ENCODE results near the gene PRKG2. TPM values are rescaled to one million over a fixed set of nuclear protein-coding genes. Genes with fewer than 3 reads are reported as not detected.

Gene PRKG2
- total RNA-seq, 4 donors from 2014 or later = 13.2 to 49.5 (median 34.1) TPM

DNA sequence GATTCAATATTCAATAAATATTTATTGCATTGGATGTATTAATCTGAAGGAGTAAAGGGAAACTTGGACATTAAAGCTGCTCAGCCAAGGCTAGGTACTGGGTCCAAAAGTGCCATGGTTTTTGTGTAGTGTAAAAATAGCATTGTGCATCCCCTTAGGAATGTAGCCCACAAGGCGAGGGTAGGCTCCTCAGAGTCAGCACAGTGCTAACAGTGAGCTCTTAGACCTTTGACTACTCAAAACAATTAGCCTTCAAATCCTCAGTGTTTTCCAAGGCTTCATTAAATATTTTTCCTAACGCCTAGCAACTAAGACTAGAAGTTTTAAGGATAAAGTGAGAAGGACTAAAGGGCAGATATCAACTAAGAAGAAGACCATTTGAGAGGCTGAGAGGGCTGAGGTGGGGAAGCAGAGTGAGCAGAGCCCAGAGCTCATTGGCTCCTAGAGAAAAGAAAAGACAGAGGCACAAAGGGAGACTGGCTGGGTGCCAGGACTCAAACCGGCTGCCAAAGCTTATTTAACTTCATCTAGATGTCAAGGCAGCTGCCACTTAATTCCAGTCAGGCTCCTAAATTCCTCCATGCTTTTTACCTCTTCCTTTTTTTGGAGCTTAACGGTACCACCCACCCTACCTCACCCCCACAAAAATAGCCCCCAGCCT, 17.0 kb downstream of the PRKG2 start:
- no peak overlapping the region for H3K27ac ChIP-seq
- peak in 1 of 3 donors; percentile 58 for DNase-seq

DNA sequence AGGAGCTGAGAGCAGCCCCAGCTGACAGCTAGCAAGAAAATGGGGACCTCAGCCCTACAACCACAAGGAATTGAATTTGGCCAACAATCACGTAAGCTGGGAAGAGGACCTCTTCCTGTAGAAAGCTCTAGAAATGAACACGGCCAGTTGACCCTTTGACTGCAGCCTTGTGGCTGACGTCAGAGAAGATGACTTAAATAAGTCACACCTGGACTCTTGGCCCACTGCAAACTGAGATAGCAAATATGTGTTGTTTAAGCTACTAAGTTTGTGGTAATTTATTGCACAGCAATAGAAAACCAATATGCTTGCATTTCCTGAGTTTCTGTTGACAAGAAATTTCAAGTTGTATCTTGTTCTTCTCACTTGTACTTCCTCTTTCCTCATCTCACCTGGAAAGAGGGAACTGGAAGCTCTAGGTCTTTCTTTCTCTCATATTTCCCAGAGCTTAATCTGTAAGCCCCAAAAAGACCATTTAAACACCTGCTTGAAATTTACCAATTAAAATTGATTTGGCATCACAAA, 18.8 kb downstream of the PRKG2 start:
- TF ChIP-seq POLR2A (IDR thresholded peaks at IDR 0.05) (no peak), CTCF (IDR thresholded peaks at IDR 0.05) (no peak)

More for the DNA sequence above, 17.0 kb downstream of the PRKG2 start:
- no peaks in the 10 kb centered on the region for H3K27me3 ChIP-seq
- H3K9me3 ChIP-seq = no peaks in the 10 kb centered on the region
- no peaks in the 10 kb centered on the region for H3K36me3 ChIP-seq
- peaks cover 0 to 14% (median 0%) of the 10 kb centered on the region in 4 donors for H3K4me1 ChIP-seq
- TF ChIP-seq CTCF (IDR thresholded peaks at IDR 0.05) (no peak), POLR2A (IDR thresholded peaks at IDR 0.05) (no peak)
- no peak overlapping the region for H3K4me3 ChIP-seq

GRCh38 chr4:81195475-81195874, 19.5 kb downstream of the PRKG2 start:
- DNase-seq = no peak
- Histone ChIP-seq H3K4me1 (peaks cover 0 to 15% (median 0%) of the 10 kb centered on the region in 4 donors), H3K27me3 (no peaks in the 10 kb centered on the region), H3K27ac (no peak overlapping the region), H3K36me3 (no peaks in the 10 kb centered on the region), H3K4me3 (no peak overlapping the region), H3K9me3 (no peaks in the 10 kb centered on the region)
- TF ChIP-seq POLR2A (IDR thresholded peaks at IDR 0.05) = no peak
- no peak for TF ChIP-seq CTCF (IDR thresholded peaks at IDR 0.05)

More for the DNA sequence above, 18.8 kb downstream of the PRKG2 start:
- peaks cover 0 to 15% (median 0%) of the 10 kb centered on the region in 4 donors for H3K4me1 ChIP-seq
- no peaks in the 10 kb centered on the region for H3K36me3 ChIP-seq
- H3K4me3 ChIP-seq = no peak overlapping the region
- no peaks in the 10 kb centered on the region for H3K9me3 ChIP-seq
- no peaks in the 10 kb centered on the region for H3K27me3 ChIP-seq
- H3K27ac ChIP-seq = no peak overlapping the region
- DNase-seq = peak in 1 of 3 donors; percentile 53

DNA sequence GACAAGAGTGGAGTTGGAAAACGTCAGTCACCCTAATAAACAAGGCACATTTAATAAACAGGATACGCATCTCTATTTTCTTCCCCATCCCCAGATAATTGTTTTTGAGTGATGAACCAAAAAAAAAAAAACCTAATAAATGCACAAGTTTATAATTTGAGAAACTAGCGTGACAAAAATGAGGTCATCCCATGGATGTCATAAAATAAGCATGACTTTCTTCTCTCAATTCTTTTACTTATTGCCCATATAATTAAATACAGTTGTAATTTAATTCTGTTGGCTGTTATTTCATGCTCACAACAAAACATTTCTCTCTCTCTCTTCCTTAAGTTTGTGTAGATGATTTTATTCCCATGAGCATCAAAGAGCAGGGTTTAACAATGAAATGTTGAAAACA, 20.7 kb downstream of the PRKG2 start:
- no peak for TF ChIP-seq POLR2A (IDR thresholded peaks at IDR 0.05)
- no peak for TF ChIP-seq CTCF (IDR thresholded peaks at IDR 0.05)

DNA sequence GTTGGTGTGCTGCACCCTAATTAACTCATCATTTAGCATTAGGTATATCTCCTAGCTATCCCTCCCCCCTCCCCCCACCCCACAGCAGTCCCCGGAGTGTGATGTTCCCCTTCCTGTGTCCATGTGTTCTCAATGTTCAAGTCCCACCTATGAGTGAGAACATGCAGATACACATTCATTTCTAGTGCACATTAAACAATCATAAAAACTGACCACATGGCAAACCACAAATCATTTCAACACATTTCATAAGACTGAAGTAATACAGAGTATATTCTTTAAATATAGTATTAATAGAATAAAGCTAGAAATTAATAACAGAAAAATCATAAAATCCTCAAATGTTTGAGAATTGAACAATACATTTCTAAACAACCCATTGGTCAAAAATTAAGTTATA, 34.1 kb downstream of the PRKG2 start:
- TF ChIP-seq CTCF (IDR thresholded peaks at IDR 0.05) (no peak), POLR2A (IDR thresholded peaks at IDR 0.05) (no peak)
- H3K27me3 ChIP-seq = no peaks in the 10 kb centered on the region
- no peak overlapping the region for H3K4me3 ChIP-seq
- DNase-seq = no peak
- H3K9me3 ChIP-seq = peaks cover 0 to 7% (median 0%) of the 10 kb centered on the region in 4 donors
- H3K27ac ChIP-seq = no peak overlapping the region
- no peaks in the 10 kb centered on the region for H3K36me3 ChIP-seq
- no peaks in the 10 kb centered on the region for H3K4me1 ChIP-seq

More for the DNA sequence above, 20.7 kb downstream of the PRKG2 start:
- Histone ChIP-seq H3K27me3 (no peaks in the 10 kb centered on the region), H3K27ac (no peak overlapping the region), H3K36me3 (no peaks in the 10 kb centered on the region), H3K4me1 (peaks cover 0 to 15% (median 0%) of the 10 kb centered on the region in 4 donors), H3K4me3 (no peak overlapping the region), H3K9me3 (no peaks in the 10 kb centered on the region)
- no peak for DNase-seq
